Measurements from ENCODE around the gene ABI2. TPM values are rescaled to one million over a fixed set of nuclear protein-coding genes. Genes with fewer than 3 reads are reported as not detected.
"Not testable (repeated sequence)": the region's sequence is repeated elsewhere in the genome, so short reads cannot be mapped to it uniquely, and the experiment has no call there.

The ABI2 gene
- total RNA-seq, 1 donor from 2014 or later: 32.3 TPM

- no peaks in the 10 kb centered on the region for H3K4me1 Mint-ChIP-seq (ENCODE audit: low read depth)
- no peaks in the 10 kb centered on the region for H3K9me3 Mint-ChIP-seq
- no peak for DNase-seq (ENCODE audit: low spot score)
- intact Hi-C loops (cut with micrococcal nuclease): no loop called here
- no peak overlapping the region for H3K4me3 Mint-ChIP-seq
- no peak overlapping the region for H3K27ac Mint-ChIP-seq
- no peaks in the 10 kb centered on the region for H3K36me3 Mint-ChIP-seq (ENCODE audit: low read depth)
- H3K27me3 Mint-ChIP-seq (ENCODE audit: insufficient read depth): no peaks in the 10 kb centered on the region
Observed at GRCh38 chr2:203366639-203367466, 38.7 kb downstream of the ABI2 start.

DNA sequence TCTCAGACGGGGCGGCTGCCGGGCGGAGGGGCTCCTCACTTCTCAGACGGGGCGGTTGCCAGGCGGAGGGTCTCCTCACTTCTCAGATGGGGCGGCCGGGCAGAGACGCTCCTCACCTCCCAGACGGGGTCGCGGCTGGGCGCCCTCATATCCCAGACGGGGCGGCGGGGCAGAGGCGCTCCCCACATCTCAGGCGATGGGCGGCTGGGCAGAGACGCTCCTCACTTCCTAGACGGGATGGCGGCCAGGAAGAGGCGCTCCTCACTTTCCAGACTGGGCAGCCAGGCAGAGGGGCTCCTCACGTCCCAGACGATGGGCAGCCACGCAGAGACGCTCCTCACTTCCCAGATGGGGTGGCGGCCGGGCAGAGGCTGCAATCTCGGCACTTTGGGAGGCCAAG lies 44.5 kb downstream of the ABI2 start:
- H3K4me3 Mint-ChIP-seq; H3K27ac Mint-ChIP-seq; H3K27me3 Mint-ChIP-seq (ENCODE audit: insufficient read depth); intact Hi-C loops (cut with micrococcal nuclease); DNase-seq (ENCODE audit: low spot score); H3K9me3 Mint-ChIP-seq; H3K4me1 Mint-ChIP-seq (ENCODE audit: low read depth); H3K36me3 Mint-ChIP-seq (ENCODE audit: low read depth): not testable (repeated sequence)

GRCh38 chr2:203376173-203376572 lies 48.0 kb downstream of the ABI2 start:
- DNase-seq (ENCODE audit: low spot score): no peak
- Mint-ChIP-seq H3K4me1 (ENCODE audit: low read depth) (no peaks in the 10 kb centered on the region), H3K4me3 (no peak overlapping the region), H3K36me3 (ENCODE audit: low read depth) (no peaks in the 10 kb centered on the region), H3K27ac (no peak overlapping the region), H3K27me3 (ENCODE audit: insufficient read depth) (no peaks in the 10 kb centered on the region), H3K9me3 (no peaks in the 10 kb centered on the region)
- intact Hi-C loops (cut with micrococcal nuclease): no loop called here

GRCh38 chr2:203379156-203379555 lies 51.0 kb downstream of the ABI2 start:
- Mint-ChIP-seq H3K4me3 (no peak overlapping the region), H3K27me3 (ENCODE audit: insufficient read depth) (no peaks in the 10 kb centered on the region), H3K27ac (no peak overlapping the region), H3K36me3 (ENCODE audit: low read depth) (no peaks in the 10 kb centered on the region), H3K9me3 (no peaks in the 10 kb centered on the region), H3K4me1 (ENCODE audit: low read depth) (no peaks in the 10 kb centered on the region)
- intact Hi-C loops (cut with micrococcal nuclease): no loop called here
- no peak for DNase-seq (ENCODE audit: low spot score)

- Mint-ChIP-seq H3K36me3 (ENCODE audit: low read depth) (peaks cover 3% of the 10 kb centered on the region), H3K4me1 (ENCODE audit: low read depth) (no peaks in the 10 kb centered on the region), H3K9me3 (no peaks in the 10 kb centered on the region), H3K4me3 (no peak overlapping the region), H3K27ac (no peak overlapping the region), H3K27me3 (ENCODE audit: insufficient read depth) (no peaks in the 10 kb centered on the region)
- intact Hi-C loops (cut with micrococcal nuclease): no loop called here
- no peak for DNase-seq (ENCODE audit: low spot score)
Observed at GRCh38 chr2:203383038-203383437, 54.8 kb downstream of the ABI2 start.

DNA sequence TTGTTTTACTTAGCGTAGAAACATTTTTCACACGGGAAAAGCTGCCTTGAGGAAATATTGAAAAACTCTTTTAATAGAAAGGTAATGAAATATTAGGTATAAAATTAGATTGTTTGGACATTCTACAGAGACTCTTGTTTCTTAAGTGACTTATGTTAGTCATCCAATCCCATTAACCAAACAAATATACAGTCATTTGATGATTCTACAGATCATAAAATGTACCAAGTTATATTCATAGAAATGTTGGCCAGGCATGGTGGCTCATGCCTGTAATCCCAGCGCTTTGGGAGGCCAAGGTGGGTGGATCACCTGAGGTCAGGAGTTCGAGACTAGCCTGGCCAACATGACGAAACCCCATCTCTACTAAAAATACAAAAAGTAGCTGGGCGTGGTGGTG lies 60.0 kb downstream of the ABI2 start:
- DNase-seq (ENCODE audit: low spot score); H3K9me3 Mint-ChIP-seq; H3K27ac Mint-ChIP-seq; H3K36me3 Mint-ChIP-seq (ENCODE audit: low read depth); intact Hi-C loops (cut with micrococcal nuclease); H3K4me3 Mint-ChIP-seq; H3K27me3 Mint-ChIP-seq (ENCODE audit: insufficient read depth); H3K4me1 Mint-ChIP-seq (ENCODE audit: low read depth): not testable (repeated sequence)

DNA sequence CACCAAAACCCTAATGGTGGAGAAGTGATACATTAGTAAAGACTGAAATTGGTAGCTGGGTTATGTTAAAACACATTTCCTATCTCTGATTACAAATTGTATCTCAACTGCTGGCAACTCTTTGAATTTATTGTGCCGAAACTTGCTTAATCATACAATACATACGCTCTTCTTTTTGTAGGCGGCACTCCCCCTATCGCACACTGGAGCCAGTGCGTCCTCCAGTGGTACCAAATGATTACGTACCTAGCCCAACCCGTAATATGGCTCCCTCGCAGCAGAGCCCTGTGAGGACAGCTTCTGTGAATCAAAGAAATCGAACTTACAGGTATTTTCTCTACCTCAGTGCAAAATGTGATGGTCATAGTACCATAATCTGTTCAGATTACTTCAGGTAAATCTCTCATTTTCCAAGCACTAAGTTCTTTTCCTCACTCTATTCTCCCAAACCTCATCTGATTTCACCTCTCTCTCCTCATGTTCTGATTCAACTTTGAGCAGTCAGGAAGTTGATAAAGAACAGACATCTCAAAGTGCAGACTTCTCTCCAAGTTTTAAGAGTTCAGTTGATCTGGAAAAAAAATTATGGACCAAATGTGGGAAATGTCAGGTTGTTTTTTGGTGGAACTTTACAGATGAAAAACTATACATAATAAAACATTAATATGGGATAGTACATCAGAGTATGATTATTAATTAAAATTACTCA lies 66.5 kb downstream of the ABI2 start:
- intact Hi-C loops (cut with micrococcal nuclease): no loop called here
- Mint-ChIP-seq H3K9me3 (peaks cover 7% of the 10 kb centered on the region), H3K36me3 (ENCODE audit: low read depth) (peaks cover 16% of the 10 kb centered on the region), H3K4me1 (ENCODE audit: low read depth) (peaks cover 5% of the 10 kb centered on the region), H3K27me3 (ENCODE audit: insufficient read depth) (no peaks in the 10 kb centered on the region), H3K4me3 (no peak overlapping the region), H3K27ac (no peak overlapping the region)
- DNase-seq (ENCODE audit: low spot score): no peak

DNA sequence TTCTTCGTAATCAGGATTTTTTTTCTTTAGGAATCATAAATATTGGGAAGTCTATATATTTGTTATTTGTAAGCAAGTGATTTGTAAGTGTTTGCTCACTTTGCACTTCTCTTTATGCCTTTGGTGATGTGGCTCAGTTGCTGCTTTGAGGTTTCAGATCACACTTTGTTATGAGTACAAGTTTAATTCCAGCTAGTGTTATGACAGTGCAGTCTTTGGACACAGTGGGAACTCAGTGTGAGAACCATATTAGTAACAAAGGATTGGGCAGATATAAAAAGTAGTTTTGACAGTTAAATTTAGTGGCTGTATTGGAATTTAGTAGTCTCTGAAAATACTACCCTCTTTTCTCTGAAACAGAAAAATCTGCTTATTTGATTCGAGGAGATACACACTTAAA lies 67.7 kb downstream of the ABI2 start:
- H3K27ac Mint-ChIP-seq: no peak overlapping the region
- peaks cover 5% of the 10 kb centered on the region for H3K4me1 Mint-ChIP-seq (ENCODE audit: low read depth)
- H3K9me3 Mint-ChIP-seq: peaks cover 7% of the 10 kb centered on the region
- no peak overlapping the region for H3K4me3 Mint-ChIP-seq
- intact Hi-C loops (cut with micrococcal nuclease): no loop called here
- no peak for DNase-seq (ENCODE audit: low spot score)
- no peaks in the 10 kb centered on the region for H3K27me3 Mint-ChIP-seq (ENCODE audit: insufficient read depth)
- peaks cover 15% of the 10 kb centered on the region for H3K36me3 Mint-ChIP-seq (ENCODE audit: low read depth)

GRCh38 chr2:203396667-203397066 lies 68.5 kb downstream of the ABI2 start:
- intact Hi-C loops (cut with micrococcal nuclease): no loop called here
- H3K4me3 Mint-ChIP-seq: no peak overlapping the region
- H3K27me3 Mint-ChIP-seq (ENCODE audit: insufficient read depth): no peaks in the 10 kb centered on the region
- peaks cover 15% of the 10 kb centered on the region for H3K36me3 Mint-ChIP-seq (ENCODE audit: low read depth)
- no peak for DNase-seq (ENCODE audit: low spot score)
- no peak overlapping the region for H3K27ac Mint-ChIP-seq
- peaks cover 7% of the 10 kb centered on the region for H3K9me3 Mint-ChIP-seq
- peaks cover 5% of the 10 kb centered on the region for H3K4me1 Mint-ChIP-seq (ENCODE audit: low read depth)

DNA sequence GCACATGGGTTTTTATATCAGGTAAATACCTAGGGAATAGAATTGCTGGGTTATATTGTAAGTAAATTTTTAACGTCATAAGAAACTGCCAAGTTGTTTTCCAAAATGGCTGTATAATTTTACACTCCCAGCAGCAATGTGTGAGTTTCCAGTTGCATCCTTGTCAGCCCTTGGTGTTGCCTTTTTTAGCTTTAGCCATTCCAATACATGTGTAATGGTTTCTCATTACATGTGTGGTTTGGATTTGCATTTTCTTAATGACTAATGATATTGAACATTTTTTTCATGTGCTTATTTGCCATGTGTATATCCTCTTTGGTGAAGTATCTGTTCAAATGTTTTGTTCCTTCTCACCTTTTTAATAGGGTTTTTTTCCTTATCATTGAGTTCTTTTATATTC lies 70.8 kb downstream of the ABI2 start:
- H3K27me3 Mint-ChIP-seq (ENCODE audit: insufficient read depth): no peaks in the 10 kb centered on the region
- no peak overlapping the region for H3K4me3 Mint-ChIP-seq
- H3K36me3 Mint-ChIP-seq (ENCODE audit: low read depth): peaks cover 15% of the 10 kb centered on the region
- H3K27ac Mint-ChIP-seq: no peak overlapping the region
- H3K4me1 Mint-ChIP-seq (ENCODE audit: low read depth): no peaks in the 10 kb centered on the region
- peaks cover 7% of the 10 kb centered on the region for H3K9me3 Mint-ChIP-seq
- no peak for DNase-seq (ENCODE audit: low spot score)
- intact Hi-C loops (cut with micrococcal nuclease): no loop called here

DNA sequence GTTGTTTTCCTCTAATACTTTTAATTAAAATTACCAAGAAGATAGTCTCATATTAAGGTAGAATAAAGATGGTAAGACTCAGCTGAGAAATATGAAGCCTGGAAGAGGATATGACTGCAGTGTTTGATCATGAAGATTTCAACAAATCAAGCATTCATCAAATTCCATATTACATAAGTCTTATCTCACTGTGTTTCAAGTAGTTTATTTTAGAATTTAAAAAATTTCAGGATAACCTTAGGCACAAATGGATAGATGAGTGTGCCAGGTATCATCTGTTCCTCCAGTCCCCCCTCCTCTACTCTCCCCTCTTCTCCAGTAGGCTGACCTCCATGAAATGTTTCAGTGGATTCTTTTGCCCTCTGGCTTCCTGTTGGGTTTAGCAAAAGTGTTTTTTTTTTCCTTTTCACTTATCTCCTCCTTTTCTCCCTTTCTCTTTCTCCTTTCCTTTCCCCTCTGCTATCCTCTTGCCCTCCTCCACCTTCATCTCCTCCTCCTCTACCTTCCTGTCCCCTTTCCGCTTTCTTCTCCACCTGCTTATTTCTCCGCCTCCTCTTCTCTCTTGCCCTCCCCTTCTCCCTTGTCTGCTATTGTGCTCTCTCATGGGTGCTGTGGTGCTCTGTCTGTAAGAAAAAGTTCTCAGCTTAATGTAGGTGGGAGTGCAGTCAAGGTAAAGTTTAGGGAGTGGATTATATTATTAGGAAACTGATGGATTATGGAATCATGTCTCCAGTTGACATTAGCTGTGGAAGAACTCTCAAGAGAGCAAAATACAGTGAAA lies 72.8 kb downstream of the ABI2 start:
- intact Hi-C loops (cut with micrococcal nuclease): no loop called here
- H3K27ac Mint-ChIP-seq: no peak overlapping the region
- H3K9me3 Mint-ChIP-seq: peaks cover 7% of the 10 kb centered on the region
- no peak overlapping the region for H3K4me3 Mint-ChIP-seq
- H3K27me3 Mint-ChIP-seq (ENCODE audit: insufficient read depth): no peaks in the 10 kb centered on the region
- no peaks in the 10 kb centered on the region for H3K4me1 Mint-ChIP-seq (ENCODE audit: low read depth)
- peaks cover 15% of the 10 kb centered on the region for H3K36me3 Mint-ChIP-seq (ENCODE audit: low read depth)
- DNase-seq (ENCODE audit: low spot score): no peak

DNA sequence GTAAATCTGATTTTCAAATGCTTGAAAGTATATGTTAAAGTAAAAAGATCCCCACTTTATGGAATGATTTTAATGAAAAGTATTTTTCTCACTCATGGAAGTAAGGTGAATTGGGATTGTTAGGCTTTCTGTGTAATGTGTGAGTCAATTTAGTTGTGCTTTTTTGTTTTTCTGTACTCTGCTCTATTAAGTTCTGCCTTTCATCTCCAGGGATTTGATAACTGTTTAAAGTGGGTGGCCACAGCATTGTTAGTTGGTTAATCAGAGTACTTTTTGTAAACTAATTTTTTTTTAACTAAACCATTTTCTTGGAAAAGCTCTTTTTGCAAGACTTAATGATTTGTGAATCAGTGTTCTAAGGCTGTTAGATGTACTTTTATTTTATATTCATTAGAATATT lies 76.8 kb downstream of the ABI2 start:
- no peaks in the 10 kb centered on the region for H3K9me3 Mint-ChIP-seq
- H3K36me3 Mint-ChIP-seq (ENCODE audit: low read depth): peaks cover 20% of the 10 kb centered on the region
- no peaks in the 10 kb centered on the region for H3K27me3 Mint-ChIP-seq (ENCODE audit: insufficient read depth)
- no peaks in the 10 kb centered on the region for H3K4me1 Mint-ChIP-seq (ENCODE audit: low read depth)
- no peak overlapping the region for H3K27ac Mint-ChIP-seq
- DNase-seq (ENCODE audit: low spot score): no peak
- H3K4me3 Mint-ChIP-seq: no peak overlapping the region
- intact Hi-C loops (cut with micrococcal nuclease): no loop called here

GRCh38 chr2:203407496-203407895 lies 79.3 kb downstream of the ABI2 start:
- H3K4me1 Mint-ChIP-seq (ENCODE audit: low read depth): no peaks in the 10 kb centered on the region
- H3K4me3 Mint-ChIP-seq: no peak overlapping the region
- no peaks in the 10 kb centered on the region for H3K9me3 Mint-ChIP-seq
- peaks cover 24% of the 10 kb centered on the region for H3K36me3 Mint-ChIP-seq (ENCODE audit: low read depth)
- H3K27ac Mint-ChIP-seq: no peak overlapping the region
- DNase-seq (ENCODE audit: low spot score): no peak
- intact Hi-C loops (cut with micrococcal nuclease): no loop called here
- no peaks in the 10 kb centered on the region for H3K27me3 Mint-ChIP-seq (ENCODE audit: insufficient read depth)
